ENCODE results near the gene BSDC1.

DNA sequence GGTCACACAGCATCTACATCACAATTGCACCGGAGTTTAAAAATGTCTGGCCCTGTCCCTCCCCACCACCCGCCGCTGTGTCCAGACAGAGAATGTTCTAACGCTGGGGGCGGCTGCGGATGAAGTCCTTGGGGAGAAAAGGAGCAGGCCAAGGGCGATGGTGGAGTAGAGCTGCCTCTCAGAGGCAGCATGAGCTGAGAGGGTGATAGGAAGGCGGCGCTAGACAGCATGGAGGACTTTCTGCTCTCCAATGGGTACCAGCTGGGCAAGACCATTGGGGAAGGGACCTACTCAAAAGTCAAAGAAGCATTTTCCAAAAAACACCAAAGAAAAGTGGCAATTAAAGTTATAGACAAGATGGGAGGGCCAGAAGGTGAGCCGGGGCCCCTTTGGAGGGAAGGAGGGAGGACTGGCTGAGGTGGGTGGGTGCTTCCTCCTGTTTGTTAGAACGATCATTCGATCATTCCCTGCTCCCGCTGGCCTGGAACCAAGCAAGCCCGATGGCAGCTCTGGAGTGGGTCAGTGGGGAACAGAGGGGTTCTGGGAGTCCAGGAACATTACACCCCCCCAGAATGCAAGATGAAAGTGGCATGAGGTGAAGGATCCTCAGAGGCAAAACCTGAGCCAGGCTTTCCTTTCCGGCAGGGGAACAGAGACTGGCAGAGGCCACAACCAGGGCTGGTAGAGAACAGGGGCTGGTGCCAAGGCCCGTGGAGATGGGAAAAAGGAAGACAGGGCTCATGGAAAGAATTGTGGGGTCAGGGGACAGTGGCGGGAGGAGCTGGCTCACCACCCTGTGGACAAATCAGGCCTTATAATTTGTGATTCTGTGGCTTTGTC, 31.5 kb downstream of the BSDC1 start, which contains the start of the genes FAM229A and TSSK3:
- TF ChIP-seq, protein P1, sequence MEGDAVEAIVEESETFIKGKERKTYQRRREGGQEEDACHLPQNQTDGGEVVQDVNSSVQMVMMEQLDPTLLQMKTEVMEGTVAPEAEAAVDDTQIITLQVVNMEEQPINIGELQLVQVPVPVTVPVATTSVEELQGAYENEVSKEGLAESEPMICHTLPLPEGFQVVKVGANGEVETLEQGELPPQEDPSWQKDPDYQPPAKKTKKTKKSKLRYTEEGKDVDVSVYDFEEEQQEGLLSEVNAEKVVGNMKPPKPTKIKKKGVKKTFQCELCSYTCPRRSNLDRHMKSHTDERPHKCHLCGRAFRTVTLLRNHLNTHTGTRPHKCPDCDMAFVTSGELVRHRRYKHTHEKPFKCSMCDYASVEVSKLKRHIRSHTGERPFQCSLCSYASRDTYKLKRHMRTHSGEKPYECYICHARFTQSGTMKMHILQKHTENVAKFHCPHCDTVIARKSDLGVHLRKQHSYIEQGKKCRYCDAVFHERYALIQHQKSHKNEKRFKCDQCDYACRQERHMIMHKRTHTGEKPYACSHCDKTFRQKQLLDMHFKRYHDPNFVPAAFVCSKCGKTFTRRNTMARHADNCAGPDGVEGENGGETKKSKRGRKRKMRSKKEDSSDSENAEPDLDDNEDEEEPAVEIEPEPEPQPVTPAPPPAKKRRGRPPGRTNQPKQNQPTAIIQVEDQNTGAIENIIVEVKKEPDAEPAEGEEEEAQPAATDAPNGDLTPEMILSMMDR (IDR thresholded peaks at IDR 0.05), result no peak
- no peak for TF ChIP-seq POLR2A (IDR thresholded peaks at IDR 0.05)
- no peak for TF ChIP-seq POLR2AphosphoS5 (IDR thresholded peaks at IDR 0.05)
- TF ChIP-seq EP300 (IDR thresholded peaks at IDR 0.05), result no peak
